BJ (cell line): ENCODE data around the gene DNAH10. TPM values are rescaled to one million over a fixed set of nuclear protein-coding genes. Genes with fewer than 3 reads are reported as not detected.

Source experiments
- CTCF ChIA-PET: fragments of 350-600 bp; formaldehyde crosslinking; extraction: SDS; loops from one replicate; lab custom pipeline; 2021; ENCODE audit warnings: antibody characterized with exemption, inconsistent platforms; lab: Yijun Ruan, JAX
- POLR2A ChIA-PET: fragments of 300-600 bp; sonication (Branson Sonifier 250); formaldehyde crosslinking; extraction: SDS; loops from one replicate; lab custom pipeline; 2021; ENCODE audit warnings: antibody characterized with exemption; lab: Charles Lee
- DNase-seq: peaks from one replicate; pipeline ENCODE4 v3.0.0-alpha.2; 2011; ENCODE audit warnings: low read depth
- H3K27me3 ChIP-seq: 2 replicates; pipeline ENCODE4 v1.6.0; 2011; ENCODE audit warnings: low read length; ENCODE audit not compliant: control insufficient read depth, insufficient read depth
- H3K36me3 ChIP-seq: 2 replicates; pipeline ENCODE4 v1.5.1; 2011; ENCODE audit warnings: low read length; ENCODE audit not compliant: control insufficient read depth, insufficient read depth
- H3K4me3 ChIP-seq: 2 replicates; pipeline ENCODE4 v1.5.1; 2011; ENCODE audit warnings: low read depth, mild to moderate bottlenecking, control low read depth, low read length
- CTCF ChIP-seq: IDR thresholded peaks from 2 replicates; pipeline ENCODE4 v1.5.1; 2011; ENCODE audit warnings: low read depth, mild to moderate bottlenecking, control low read depth, inconsistent platforms, low read length, moderate library complexity; ENCODE audit not compliant: insufficient read depth
- polyA plus RNA-seq: library from polyadenylated mRNA; depleted of rRNA; stranded (reverse); fragments of >200 nt; gene quantifications from 2 replicates; pipeline ENCODE4 v1.2.3, GENCODE V29; 2011

The DNAH10 gene
- polyA plus RNA-seq, 1 experiment: 0.61 TPM

GRCh38 chr12:123941000-123941399 lies 178.9 kb downstream of the DNAH10 start:
- peaks cover 25% of the 10 kb centered on the region for H3K36me3 ChIP-seq
- POLR2A ChIA-PET: no interaction called here

GRCh38 chr12:123941624-123942237 lies 179.6 kb downstream of the DNAH10 start:
- DNase-seq: no peak
- TF ChIP-seq CTCF: no peak
- POLR2A ChIA-PET: no interaction called here

More at GRCh38 chr12:123941000-123941399, 178.9 kb downstream of the DNAH10 start:
- CTCF ChIA-PET: interaction anchor here (0.7 kb wide), 1 partner anchor 36 kb away, joined by 3 read pairs; no protein-coding TSS in a partner anchor
- DNase-seq: no peak
- Histone ChIP-seq H3K4me3 (no peak overlapping the region), H3K27me3 (no peaks in the 10 kb centered on the region)
- no peak for TF ChIP-seq CTCF

GRCh38 chr12:123942238-123942653 lies 180.1 kb downstream of the DNAH10 start:
- peaks cover 22% of the 10 kb centered on the region for H3K36me3 ChIP-seq
- POLR2A ChIA-PET: no interaction called here
- TF ChIP-seq CTCF: no peak
- CTCF ChIA-PET: no interaction called here
- no peak overlapping the region for H3K4me3 ChIP-seq
- no peaks in the 10 kb centered on the region for H3K27me3 ChIP-seq
- peak; percentile 24 for DNase-seq

More at GRCh38 chr12:123941624-123942237, 179.6 kb downstream of the DNAH10 start:
- H3K36me3 ChIP-seq: peaks cover 22% of the 10 kb centered on the region
- CTCF ChIA-PET: interaction anchor here (0.7 kb wide), 1 partner anchor 36 kb away, joined by 3 read pairs; no protein-coding TSS in a partner anchor
- no peak overlapping the region for H3K4me3 ChIP-seq
- H3K27me3 ChIP-seq: no peaks in the 10 kb centered on the region

- no peak for TF ChIP-seq CTCF
- Histone ChIP-seq H3K27me3 (no peaks in the 10 kb centered on the region), H3K36me3 (peaks cover 22% of the 10 kb centered on the region), H3K4me3 (no peak overlapping the region)
- POLR2A ChIA-PET: no interaction called here
- CTCF ChIA-PET: no interaction called here
- DNase-seq: no peak
These were observed 181.0 kb downstream of the DNAH10 start for GRCh38 chr12:123942911-123943648.

- H3K4me3 ChIP-seq: no peak overlapping the region
- no peaks in the 10 kb centered on the region for H3K27me3 ChIP-seq
- no peak for TF ChIP-seq CTCF
- H3K36me3 ChIP-seq: peaks cover 22% of the 10 kb centered on the region
- DNase-seq: no peak
- CTCF ChIA-PET: no interaction called here
- POLR2A ChIA-PET: no interaction called here
These were observed 181.7 kb downstream of the DNAH10 start for GRCh38 chr12:123943816-123944215.
